SK-N-SH (cell line): ENCODE measurements around the gene UBASH3B. TPM values are rescaled to one million over a fixed set of nuclear protein-coding genes. Genes with fewer than 3 reads are reported as not detected.

Experiments
- CTCF ChIA-PET: fragments of 300-600, 350-600 bp; formaldehyde crosslinking; extraction: SDS; loops from one replicate; lab custom pipeline; 2021; lab: Yijun Ruan, JAX
- POLR2A ChIA-PET: fragments of 350-600 bp; sonication (Branson Sonifier 250); formaldehyde crosslinking; extraction: SDS; loops from one replicate; lab custom pipeline; 2020; ENCODE audit warnings: antibody characterized with exemption, inconsistent platforms; lab: Yijun Ruan, JAX
- DNase-seq: peaks from one replicate; pipeline ENCODE4 v3.0.0; 2012
- H2AFZ ChIP-seq: fragments of 200-600 bp; sonication (generic); 2 replicates; pipeline ENCODE4 v1.8.1; 2016; ENCODE audit warnings: antibody characterized with exemption, mild to moderate bottlenecking, low read depth
- H3F3A ChIP-seq: fragments of 200-600 bp; sonication (generic); replicated peaks from 2 replicates; pipeline ENCODE3; 2016; ENCODE audit warnings: antibody characterized with exemption, mild to moderate bottlenecking; ENCODE audit not compliant: insufficient read depth
- H3K27ac ChIP-seq, 2 experiments: fragments of 200-500 bp in 1 of 2; fragments of 200-600 bp in 1 of 2; sonication (Bioruptor generic) in 1 of 2; sonication (generic), shearing (Covaris generic) in 1 of 2; 2 replicates each; pipeline versions ENCODE4 v1.5.1 to v1.6.1; 2014 to 2016; ENCODE audit warnings: low read depth in 2 of 2, inconsistent platforms in 1 of 2, low read length in 1 of 2, mild to moderate bottlenecking in 1 of 2, mixed read lengths in 1 of 2
- H3K27me3 ChIP-seq: fragments of 200-600 bp; sonication (generic), shearing (Covaris generic); 2 replicates; pipeline ENCODE4 v1.6.1; 2016; ENCODE audit warnings: mixed run types; ENCODE audit not compliant: insufficient read depth
- H3K36me3 ChIP-seq, 2 experiments: fragments of 200-500 bp in 1 of 2; fragments of 200-600 bp in 1 of 2; sonication (Bioruptor generic) in 1 of 2; sonication (generic) in 1 of 2; replicated peaks in 1 of 2; 2 replicates each; pipeline versions ENCODE3 to v1.5.1; 2014 to 2016; ENCODE audit warnings: low read length in 1 of 2, mild to moderate bottlenecking in 1 of 2; ENCODE audit not compliant: insufficient read depth in 2 of 2, control insufficient read depth in 1 of 2
- H3K4me1 ChIP-seq, 2 experiments: fragments of 200-500 bp in 1 of 2; fragments of 200-600 bp in 1 of 2; sonication (Bioruptor generic) in 1 of 2; sonication (generic), shearing (Covaris generic) in 1 of 2; 2 replicates each; pipeline versions ENCODE4 v1.5.1 to v1.6.1; 2014 to 2016; ENCODE audit warnings: low read depth in 1 of 2, low read length in 1 of 2, mixed run types in 1 of 2; ENCODE audit not compliant: insufficient read depth in 2 of 2, control insufficient read depth in 1 of 2
- H3K4me2 ChIP-seq: fragments of 200-600 bp; sonication (generic), shearing (Covaris generic); 2 replicates; pipeline ENCODE4 v1.6.1; 2017; ENCODE audit warnings: mixed run types
- H3K4me3 ChIP-seq, 2 experiments: fragments of 200-500 bp in 1 of 2; fragments of 200-600 bp in 1 of 2; sonication (Bioruptor generic) in 1 of 2; sonication (generic), shearing (Covaris generic) in 1 of 2; 2 replicates each; pipeline versions ENCODE4 v1.5.1 to v1.8.1; 2014 to 2016; ENCODE audit warnings: low read depth in 2 of 2, inconsistent platforms in 1 of 2, low read length in 1 of 2, mild to moderate bottlenecking in 1 of 2, mixed read lengths in 1 of 2, moderate library complexity in 1 of 2
- H3K79me2 ChIP-seq: fragments of 200-600 bp; sonication (generic); 2 replicates; pipeline ENCODE4 v1.8.1; 2017; ENCODE audit warnings: mild to moderate bottlenecking; ENCODE audit not compliant: insufficient read depth
- H3K9ac ChIP-seq: fragments of 200-600 bp; sonication (generic); 2 replicates; pipeline ENCODE4 v1.6.1; 2017; ENCODE audit warnings: mixed run types
- H3K9me2 ChIP-seq: fragments of 200-600 bp; sonication (generic); 2 replicates; pipeline ENCODE4 v1.6.1; 2017; ENCODE audit warnings: mixed run types
- H3K9me3 ChIP-seq: fragments of 200-600 bp; sonication (generic); 2 replicates; pipeline ENCODE4 v1.6.1; 2017; ENCODE audit warnings: mixed run types, mild to moderate bottlenecking, moderate library complexity
- H4K20me1 ChIP-seq: fragments of 200-600 bp; sonication (generic); 2 replicates; pipeline ENCODE4 v1.6.1; 2017; ENCODE audit warnings: mild to moderate bottlenecking, mixed run types; ENCODE audit not compliant: insufficient read depth
- CTCF ChIP-seq: fragments of 200-600 bp; sonication (generic); IDR thresholded peaks from 2 replicates; pipeline ENCODE4 v1.6.1; 2017; ENCODE audit warnings: antibody characterized with exemption, mild to moderate bottlenecking, moderate library complexity
- ELF1 ChIP-seq: IDR thresholded peaks from 2 replicates; pipeline ENCODE4 v1.4.0; 2012
- EP300 ChIP-seq, 2 experiments: IDR thresholded peaks; 2 replicates each; pipeline versions ENCODE4 v1.4.0 to v1.6.1; 2012; ENCODE audit warnings: borderline replicate concordance in 1 of 2, low read depth in 1 of 2, low read length in 1 of 2
- FOXJ3 ChIP-seq: sonication (generic); formaldehyde crosslinking; IDR thresholded peaks from 2 replicates; pipeline ENCODE4 v1.5.1; 2020; ENCODE audit warnings: mild to moderate bottlenecking, missing genetic modification reagents
- FOXM1 ChIP-seq: IDR thresholded peaks from 2 replicates; pipeline ENCODE4 v1.4.0; 2012; ENCODE audit warnings: low read depth, mild to moderate bottlenecking
- GATA2 ChIP-seq: sonication (generic); formaldehyde crosslinking; IDR thresholded peaks from 2 replicates; pipeline ENCODE4 v1.5.0; 2020; ENCODE audit warnings: mild to moderate bottlenecking, missing genetic modification reagents
- JUND ChIP-seq: IDR thresholded peaks from 2 replicates; pipeline ENCODE4 v1.4.0; 2012
- NRF1 ChIP-seq: IDR thresholded peaks from 2 replicates; pipeline ENCODE4 v1.6.1; 2012; ENCODE audit warnings: low read depth, mild to moderate bottlenecking, low read length
- POLR2AphosphoS5 ChIP-seq: IDR thresholded peaks from 2 replicates; pipeline ENCODE4 v1.6.1; 2012; ENCODE audit warnings: low read depth, low read length
- RAD21 ChIP-seq: IDR thresholded peaks from 2 replicates; pipeline ENCODE4 v1.6.1; 2012; ENCODE audit warnings: mild to moderate bottlenecking, low read length
- RFX5 ChIP-seq: IDR thresholded peaks from 2 replicates; pipeline ENCODE4 v1.6.1; 2012; ENCODE audit warnings: mild to moderate bottlenecking, improper control_type of control experiment, low read length
- SIN3A ChIP-seq: IDR thresholded peaks from 2 replicates; pipeline ENCODE4 v1.6.1; 2012; ENCODE audit warnings: low read depth, mild to moderate bottlenecking, low read length, moderate library complexity, borderline replicate concordance
- SMC3 ChIP-seq: IDR thresholded peaks from 2 replicates; pipeline ENCODE4 v1.6.1; 2012; ENCODE audit warnings: low read depth, low read length, improper control_type of control experiment
- TAF1 ChIP-seq: IDR thresholded peaks from 2 replicates; pipeline ENCODE4 v1.6.1; 2012; ENCODE audit warnings: low read depth, mild to moderate bottlenecking, low read length, moderate library complexity, borderline replicate concordance
- TEAD4 ChIP-seq: IDR thresholded peaks from 2 replicates; pipeline ENCODE4 v1.4.0; 2012; ENCODE audit warnings: mild to moderate bottlenecking, borderline replicate concordance; ENCODE audit not compliant: insufficient read depth
- YY1 ChIP-seq: IDR thresholded peaks from 2 replicates; pipeline ENCODE4 v1.4.0; 2012; ENCODE audit warnings: low read depth, mild to moderate bottlenecking
- WGBS: methylation state at CpG from one replicate; pipeline ENCODE4 v1.1.6; 2017; ENCODE audit warnings: low lambda C conversion rate; 5-methylcytosine and 5-hydroxymethylcytosine counted together
- polyA plus RNA-seq, 3 experiments: library from polyadenylated mRNA; depleted of rRNA; stranded (reverse); fragments of >200 nt; gene quantifications; 2 replicates each; pipeline ENCODE4 v1.2.3, GENCODE V29; 2012
- TF ChIP-seq, protein P1 (sequence below): fragments of 150-350 bp; IDR thresholded peaks from 2 replicates; pipeline ENCODE4 v1.6.1; 2017; ENCODE audit warnings: antibody characterized with exemption, low read length, low read depth, borderline replicate concordance
- TF ChIP-seq, protein P2 (sequence below): IDR thresholded peaks from 2 replicates; pipeline ENCODE4 v1.6.1; 2012; ENCODE audit warnings: mild to moderate bottlenecking, low read depth, low read length, moderate library complexity
- TF ChIP-seq, protein P3 (sequence below): IDR thresholded peaks from 2 replicates; pipeline ENCODE4 v1.4.0; 2012; ENCODE audit warnings: low read depth, borderline replicate concordance

UBASH3B gene
- polyA plus RNA-seq, 1 of the 3 experiments (the other 2 are of a cell fraction) = 10.4 TPM

DNA sequence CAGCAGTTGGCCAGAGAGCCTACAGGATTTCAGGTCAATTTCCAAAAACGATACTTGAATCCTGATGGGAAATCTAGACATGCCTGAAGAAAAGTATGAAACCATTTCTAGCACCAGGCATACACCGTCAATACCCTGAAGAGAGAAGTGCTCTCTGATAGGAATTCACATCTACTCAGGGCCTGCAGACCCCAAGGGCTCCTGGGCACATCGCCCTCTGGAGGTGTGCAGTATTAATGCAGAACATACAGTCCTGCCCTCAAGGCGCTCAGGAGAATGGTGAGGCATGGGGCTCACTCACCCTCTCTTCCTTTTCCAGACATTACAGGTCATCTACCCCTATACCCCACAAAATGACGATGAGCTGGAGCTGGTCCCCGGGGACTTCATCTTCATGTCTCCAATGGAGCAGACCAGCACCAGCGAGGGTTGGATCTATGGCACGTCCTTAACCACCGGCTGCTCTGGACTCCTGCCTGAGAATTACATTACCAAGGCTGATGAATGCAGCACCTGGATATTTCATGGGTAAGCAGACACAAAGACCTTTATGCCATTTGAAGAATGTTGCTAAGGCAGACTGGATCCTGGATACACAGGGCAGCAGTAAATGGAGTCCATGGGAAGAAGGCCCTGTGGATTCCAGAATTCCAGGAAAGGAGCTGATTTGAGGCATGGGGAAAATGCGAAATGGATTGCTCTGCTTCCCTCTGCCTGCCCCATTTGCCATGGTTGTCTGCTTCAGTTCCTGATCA is 133.4 kb downstream of the UBASH3B start:
- POLR2A ChIA-PET = no interaction called here
- peaks cover 0 to 24% of the 10 kb centered on the region in 2 experiments; a peak in 3 of 4 replicates for H3K4me1 ChIP-seq
- H3K36me3 ChIP-seq = peaks cover 0 to 14% of the 10 kb centered on the region in 2 experiments
- no peak overlapping the region for H3K4me2 ChIP-seq
- no peak overlapping the region for H3K9ac ChIP-seq
- TF ChIP-seq NRF1 (no peak), RAD21 (no peak), CTCF (peak; percentile 48)
- TF ChIP-seq, all 33 proteins: peak for 1
- no peaks in the 10 kb centered on the region for H3K9me3 ChIP-seq
- H3K79me2 ChIP-seq = no peaks in the 10 kb centered on the region
- no peak for DNase-seq
- H3K9me2 ChIP-seq = no peaks in the 10 kb centered on the region
- H4K20me1 ChIP-seq = no peaks in the 10 kb centered on the region
- no peaks in the 10 kb centered on the region for H3K27me3 ChIP-seq
- CTCF ChIA-PET = interaction anchor here (0.9 to 3.9 kb wide), 10 partner anchors 8 to 209 kb away, joined by 3 to 25 read pairs (median 5); no protein-coding TSS in a partner anchor
- peaks cover 41% of the 10 kb centered on the region for H3F3A ChIP-seq
- no peak overlapping the region for H3K27ac ChIP-seq
- H3K4me3 ChIP-seq = no peak overlapping the region
- no peak overlapping the region for H2AFZ ChIP-seq
- WGBS = 98% methylated on average over 10 of the region's 10 CpGs

GRCh38 chr11:122789907-122790306 is 134.4 kb downstream of the UBASH3B start:
- Histone ChIP-seq H3K36me3 (peaks cover 0 to 14% of the 10 kb centered on the region in 2 experiments), H3K4me1 (peaks cover 0 to 14% of the 10 kb centered on the region in 2 experiments; a peak in 3 of 4 replicates), H3K79me2 (no peaks in the 10 kb centered on the region), H3K4me3 (no peak overlapping the region), H3K9ac (no peak overlapping the region), H3K4me2 (no peak overlapping the region), H3F3A (peaks cover 33% of the 10 kb centered on the region), H2AFZ (no peak overlapping the region), H3K9me2 (no peaks in the 10 kb centered on the region), H3K27me3 (no peaks in the 10 kb centered on the region), H3K9me3 (no peaks in the 10 kb centered on the region), H3K27ac (no peak overlapping the region), H4K20me1 (no peaks in the 10 kb centered on the region)
- POLR2A ChIA-PET = no interaction called here
- WGBS = 98% methylated on average over 3 of the region's 3 CpGs
- DNase-seq = no peak
- CTCF ChIA-PET = interaction anchor here (0.9 to 3.9 kb wide), 6 partner anchors 9 to 162 kb away, joined by 3 to 25 read pairs (median 11); no protein-coding TSS in a partner anchor
- TF ChIP-seq YY1 (no peak), GATA2 (no peak), TAF1 (no peak), SIN3A (no peak), TEAD4 (no peak), JUND (no peak), SMC3 (no peak), ELF1 (no peak), FOXJ3 (CRISPR knock-in tag) (no peak), EP300 (IDR thresholded peaks at IDR 0.05; ENCODE audit: borderline replicate concordance in 1 of 2, low read depth in 1 of 2, low read length in 1 of 2) (no peak), RFX5 (no peak), NRF1 (no peak), FOXM1 (no peak), POLR2AphosphoS5 (no peak)
- TF ChIP-seq, protein P1, sequence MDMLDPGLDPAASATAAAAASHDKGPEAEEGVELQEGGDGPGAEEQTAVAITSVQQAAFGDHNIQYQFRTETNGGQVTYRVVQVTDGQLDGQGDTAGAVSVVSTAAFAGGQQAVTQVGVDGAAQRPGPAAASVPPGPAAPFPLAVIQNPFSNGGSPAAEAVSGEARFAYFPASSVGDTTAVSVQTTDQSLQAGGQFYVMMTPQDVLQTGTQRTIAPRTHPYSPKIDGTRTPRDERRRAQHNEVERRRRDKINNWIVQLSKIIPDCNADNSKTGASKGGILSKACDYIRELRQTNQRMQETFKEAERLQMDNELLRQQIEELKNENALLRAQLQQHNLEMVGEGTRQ = no peak
- TF ChIP-seq, protein P2, sequence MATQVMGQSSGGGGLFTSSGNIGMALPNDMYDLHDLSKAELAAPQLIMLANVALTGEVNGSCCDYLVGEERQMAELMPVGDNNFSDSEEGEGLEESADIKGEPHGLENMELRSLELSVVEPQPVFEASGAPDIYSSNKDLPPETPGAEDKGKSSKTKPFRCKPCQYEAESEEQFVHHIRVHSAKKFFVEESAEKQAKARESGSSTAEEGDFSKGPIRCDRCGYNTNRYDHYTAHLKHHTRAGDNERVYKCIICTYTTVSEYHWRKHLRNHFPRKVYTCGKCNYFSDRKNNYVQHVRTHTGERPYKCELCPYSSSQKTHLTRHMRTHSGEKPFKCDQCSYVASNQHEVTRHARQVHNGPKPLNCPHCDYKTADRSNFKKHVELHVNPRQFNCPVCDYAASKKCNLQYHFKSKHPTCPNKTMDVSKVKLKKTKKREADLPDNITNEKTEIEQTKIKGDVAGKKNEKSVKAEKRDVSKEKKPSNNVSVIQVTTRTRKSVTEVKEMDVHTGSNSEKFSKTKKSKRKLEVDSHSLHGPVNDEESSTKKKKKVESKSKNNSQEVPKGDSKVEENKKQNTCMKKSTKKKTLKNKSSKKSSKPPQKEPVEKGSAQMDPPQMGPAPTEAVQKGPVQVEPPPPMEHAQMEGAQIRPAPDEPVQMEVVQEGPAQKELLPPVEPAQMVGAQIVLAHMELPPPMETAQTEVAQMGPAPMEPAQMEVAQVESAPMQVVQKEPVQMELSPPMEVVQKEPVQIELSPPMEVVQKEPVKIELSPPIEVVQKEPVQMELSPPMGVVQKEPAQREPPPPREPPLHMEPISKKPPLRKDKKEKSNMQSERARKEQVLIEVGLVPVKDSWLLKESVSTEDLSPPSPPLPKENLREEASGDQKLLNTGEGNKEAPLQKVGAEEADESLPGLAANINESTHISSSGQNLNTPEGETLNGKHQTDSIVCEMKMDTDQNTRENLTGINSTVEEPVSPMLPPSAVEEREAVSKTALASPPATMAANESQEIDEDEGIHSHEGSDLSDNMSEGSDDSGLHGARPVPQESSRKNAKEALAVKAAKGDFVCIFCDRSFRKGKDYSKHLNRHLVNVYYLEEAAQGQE = no peak
- TF ChIP-seq, protein P3, sequence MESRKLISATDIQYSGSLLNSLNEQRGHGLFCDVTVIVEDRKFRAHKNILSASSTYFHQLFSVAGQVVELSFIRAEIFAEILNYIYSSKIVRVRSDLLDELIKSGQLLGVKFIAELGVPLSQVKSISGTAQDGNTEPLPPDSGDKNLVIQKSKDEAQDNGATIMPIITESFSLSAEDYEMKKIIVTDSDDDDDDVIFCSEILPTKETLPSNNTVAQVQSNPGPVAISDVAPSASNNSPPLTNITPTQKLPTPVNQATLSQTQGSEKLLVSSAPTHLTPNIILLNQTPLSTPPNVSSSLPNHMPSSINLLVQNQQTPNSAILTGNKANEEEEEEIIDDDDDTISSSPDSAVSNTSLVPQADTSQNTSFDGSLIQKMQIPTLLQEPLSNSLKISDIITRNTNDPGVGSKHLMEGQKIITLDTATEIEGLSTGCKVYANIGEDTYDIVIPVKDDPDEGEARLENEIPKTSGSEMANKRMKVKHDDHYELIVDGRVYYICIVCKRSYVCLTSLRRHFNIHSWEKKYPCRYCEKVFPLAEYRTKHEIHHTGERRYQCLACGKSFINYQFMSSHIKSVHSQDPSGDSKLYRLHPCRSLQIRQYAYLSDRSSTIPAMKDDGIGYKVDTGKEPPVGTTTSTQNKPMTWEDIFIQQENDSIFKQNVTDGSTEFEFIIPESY = no peak
